Occipital lobe (tissue), 2 donors: ENCODE measurements around the gene NAMPT. TPM values are rescaled to one million over a fixed set of nuclear protein-coding genes. Genes with fewer than 3 reads are reported as not detected.

ENCODE experiments used
- DNase-seq: peaks from one replicate; lab custom pipeline; 2025; lab: John Stamatoyannopoulos, UW
- total RNA-seq: library from RNA; depleted of rRNA; stranded (reverse); fragments of >200 nt; gene quantifications from one replicate; pipeline ENCODE4 v1.2.3, GENCODE V29; 2014

Gene NAMPT
- total RNA-seq, 1 donor from 2014 or later: 83.3 TPM

DNA sequence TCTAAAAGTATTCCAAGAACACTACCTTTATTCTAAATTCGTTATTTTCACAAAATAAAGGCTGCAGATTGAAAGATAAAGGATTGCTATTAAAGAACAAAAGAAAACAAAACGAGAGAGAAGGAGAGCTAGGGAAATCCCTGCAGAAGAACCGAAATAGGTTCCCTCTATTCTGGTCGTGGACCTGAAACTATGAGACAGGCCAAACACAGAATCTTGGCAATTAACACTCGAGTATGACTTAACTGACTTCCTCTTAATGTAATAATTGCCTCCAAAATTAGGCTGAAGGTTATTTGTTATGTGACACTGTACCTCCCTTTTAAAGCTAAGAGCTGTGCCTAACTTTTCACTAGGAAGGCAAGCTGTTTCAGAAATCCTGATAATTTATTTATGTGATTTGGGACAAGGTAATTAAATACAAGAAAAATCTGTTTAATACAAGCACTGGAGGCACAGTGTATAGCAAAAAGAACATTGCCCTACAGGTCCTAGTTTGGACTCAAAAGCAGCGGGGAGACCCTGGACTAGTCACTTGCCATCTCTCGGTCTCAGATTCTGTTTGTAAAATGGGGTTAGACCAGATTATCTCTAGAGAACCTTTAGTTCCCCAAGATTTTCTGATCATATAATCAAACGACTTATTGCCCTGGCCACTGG is 11.6 kb downstream of the NAMPT start:
- DNase-seq: no peak

DNA sequence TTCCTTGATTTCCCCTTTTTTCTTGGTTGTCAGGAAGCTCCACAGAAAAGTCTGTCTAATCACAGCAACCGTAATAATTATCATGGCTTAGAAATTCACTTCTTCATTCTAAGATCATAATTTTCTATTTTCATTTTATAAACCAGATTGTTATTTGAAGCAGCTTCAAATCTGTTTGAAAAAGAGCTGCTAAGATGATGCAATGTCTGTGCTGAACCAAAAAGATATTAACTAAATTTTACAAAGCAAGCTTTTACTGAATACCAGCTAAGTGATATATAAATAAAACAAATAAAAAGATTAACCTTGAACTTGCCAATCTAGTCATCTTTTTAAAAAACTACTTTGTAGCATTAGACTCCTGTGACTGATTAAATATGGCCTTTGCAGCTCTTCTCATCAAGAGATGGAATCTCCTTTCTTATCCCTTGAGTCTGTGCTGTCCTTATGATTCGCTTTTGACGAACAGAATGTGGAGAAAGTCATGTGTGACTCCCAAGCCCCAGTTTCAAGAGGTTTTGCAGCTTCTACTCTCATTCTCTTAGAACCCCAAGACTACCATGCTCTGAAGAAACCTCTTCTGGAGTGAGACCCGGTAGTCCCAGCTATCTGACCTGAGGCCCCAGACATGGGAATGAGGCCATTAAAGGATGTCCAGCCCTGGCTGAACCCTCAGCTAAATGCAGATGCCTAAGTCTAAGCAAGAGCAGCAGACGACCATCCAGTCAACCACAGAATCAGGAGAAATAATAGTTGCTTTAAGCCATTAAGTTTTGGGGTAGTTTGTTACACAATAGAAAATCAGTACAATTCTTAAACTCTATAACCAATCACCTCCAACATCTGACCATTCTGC is 14.4 kb downstream of the NAMPT start:
- no peak for DNase-seq

DNA sequence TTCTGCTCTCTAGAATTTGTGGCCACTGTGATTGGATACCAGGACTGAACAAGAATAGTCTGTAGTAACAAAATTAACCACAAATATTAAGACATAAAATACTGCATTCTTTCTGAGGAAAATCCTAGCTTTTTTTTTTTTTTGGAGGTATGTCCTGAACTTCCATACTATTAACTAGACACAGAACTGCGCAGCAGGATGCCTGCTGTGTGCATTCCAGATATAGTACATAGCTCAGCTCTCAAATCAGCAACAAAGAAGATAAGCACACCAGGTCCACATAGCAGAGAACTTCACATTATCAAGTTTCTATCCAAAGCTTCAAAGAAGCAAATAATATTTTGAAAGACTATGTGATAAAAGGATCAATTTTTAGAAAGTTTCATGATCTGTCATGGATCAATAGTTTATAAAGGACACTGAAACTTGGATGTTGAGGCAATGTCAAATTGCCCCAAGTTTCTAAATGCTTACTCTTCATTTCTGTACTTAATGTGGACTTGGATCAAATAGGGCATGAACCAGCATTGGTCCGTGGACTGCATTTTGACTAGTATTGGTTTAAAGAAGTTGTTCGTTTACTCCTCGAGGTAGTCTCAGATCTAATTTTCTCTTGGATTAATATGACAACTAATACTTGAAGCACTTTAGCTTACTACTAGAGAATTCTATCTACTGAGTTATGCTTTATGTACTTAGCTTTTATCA is 15.4 kb downstream of the NAMPT start:
- no peak for DNase-seq

DNA sequence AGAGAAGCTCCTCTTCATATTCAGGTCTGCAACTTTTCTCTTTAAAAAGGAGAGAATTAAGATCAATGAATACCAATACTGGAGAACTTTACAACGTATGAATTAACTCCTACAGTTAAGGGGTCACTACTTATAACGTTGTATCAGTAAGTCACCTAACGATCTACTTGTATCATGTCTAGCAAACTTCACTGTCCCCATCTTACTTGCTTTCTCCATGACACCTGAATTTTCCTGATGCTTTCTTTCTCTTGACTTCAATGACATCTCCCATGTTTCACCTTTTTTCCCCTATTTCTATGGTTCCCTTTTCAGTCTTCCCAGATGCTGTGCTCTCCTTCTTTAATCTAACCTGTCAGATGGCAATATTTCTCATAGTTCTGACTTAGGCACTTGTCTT is 19.6 kb downstream of the NAMPT start:
- DNase-seq: no peak

DNA sequence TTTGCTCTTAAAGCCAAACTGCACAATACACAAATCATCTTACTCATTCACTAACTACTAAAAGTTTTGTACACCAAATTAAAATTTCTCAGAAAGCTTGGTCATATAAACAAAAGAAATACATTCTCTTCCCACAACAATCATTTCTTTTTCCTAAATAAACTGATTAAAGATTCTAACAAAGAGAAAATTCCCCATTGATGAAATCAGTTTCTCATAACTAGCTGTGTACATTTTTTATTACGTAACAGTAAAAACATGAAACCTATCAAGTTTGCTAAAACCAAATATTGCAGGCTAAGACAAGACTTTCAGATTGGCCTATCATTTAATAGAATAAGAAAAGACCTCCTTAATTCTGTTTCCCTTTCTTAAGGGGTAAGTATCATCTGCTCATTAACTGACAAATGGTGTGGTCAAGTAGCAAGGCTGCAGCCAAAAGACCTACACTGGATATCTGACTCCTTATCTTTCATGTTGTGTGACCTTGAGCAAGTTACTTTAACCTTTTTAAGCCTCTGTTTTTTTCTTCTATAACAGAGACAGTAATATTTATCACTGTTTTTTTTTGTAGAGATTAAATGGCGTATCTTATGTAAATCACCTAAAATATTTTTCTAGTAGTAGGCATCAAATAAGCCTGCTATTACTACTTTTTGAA is 22.4 kb downstream of the NAMPT start:
- no peak for DNase-seq

DNA sequence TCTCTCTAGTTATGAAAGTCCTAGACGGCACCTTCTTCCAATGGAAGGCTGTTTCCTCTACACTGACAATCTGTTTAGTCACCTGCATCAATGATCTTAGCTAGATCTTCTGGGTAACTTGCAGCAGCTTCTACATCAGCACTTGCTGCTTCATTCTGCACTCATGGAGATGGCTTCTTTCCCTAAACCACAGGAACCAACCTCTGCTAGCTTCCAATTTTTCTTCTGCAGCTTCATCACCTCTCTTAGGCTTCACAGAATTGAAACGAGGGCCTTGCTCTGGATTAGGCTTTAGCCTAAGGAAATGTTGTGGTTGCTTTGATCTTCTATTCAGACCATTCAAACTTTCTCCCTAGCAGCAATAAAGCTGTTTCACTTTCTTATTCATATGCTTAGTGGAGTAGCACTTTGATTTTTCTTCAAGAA is 24.6 kb downstream of the NAMPT start:
- DNase-seq: no peak

DNA sequence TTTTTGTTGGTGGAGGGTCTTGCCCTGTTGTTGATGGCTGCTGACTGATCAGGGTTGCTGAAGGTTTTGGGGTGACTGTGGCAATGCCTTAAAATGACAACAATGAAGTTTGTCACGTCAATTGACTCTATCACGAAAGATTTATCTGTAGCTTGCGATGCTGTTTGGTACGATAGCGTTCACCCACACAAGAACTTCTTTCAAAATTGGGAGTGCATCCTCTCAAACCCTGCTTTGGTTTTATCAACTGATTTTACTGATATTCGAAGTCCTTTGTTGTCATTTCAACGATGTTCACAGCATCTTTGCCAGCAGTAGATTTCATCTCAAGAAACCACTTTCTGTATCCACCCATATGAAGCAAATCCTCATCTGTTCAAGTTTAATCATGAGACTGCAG is 26.0 kb downstream of the NAMPT start:
- no peak for DNase-seq

DNA sequence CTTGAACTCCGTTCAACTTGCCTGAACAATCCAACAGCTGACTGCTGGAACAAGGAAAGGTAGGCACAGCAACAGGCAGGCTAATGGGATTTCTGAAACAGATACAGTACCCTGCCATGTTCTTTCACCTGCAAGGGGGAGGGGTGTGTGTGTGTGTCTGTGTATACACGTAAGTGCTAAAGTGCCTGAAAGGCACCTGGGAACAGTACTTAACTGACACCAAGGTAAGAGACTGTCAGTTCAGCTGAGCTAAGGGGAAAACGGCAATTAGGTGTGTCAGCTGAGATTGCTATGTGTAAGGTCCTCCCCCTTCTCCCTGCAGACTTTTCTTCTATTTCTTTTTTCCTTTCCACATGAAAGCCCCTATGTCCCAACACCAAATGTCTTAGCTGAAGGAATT is 27.0 kb downstream of the NAMPT start:
- no peak for DNase-seq

DNA sequence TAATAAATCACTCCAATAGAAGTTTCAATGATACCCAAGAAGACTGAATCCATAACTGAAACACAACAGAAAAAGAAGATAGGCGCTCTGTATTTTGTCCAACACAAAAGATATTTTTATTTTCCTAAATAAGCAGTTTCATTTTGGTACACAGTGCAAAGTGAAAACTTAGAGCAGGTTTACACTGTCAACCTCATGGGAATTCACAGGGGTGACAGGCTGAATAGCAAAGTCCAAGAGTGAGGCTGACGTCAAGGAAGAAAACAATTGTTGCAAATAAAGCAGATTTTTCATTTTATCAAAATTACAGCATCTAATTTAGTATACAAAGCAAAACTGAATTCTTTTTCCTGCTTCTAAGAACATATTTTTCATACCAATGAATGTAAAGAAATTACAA is 28.6 kb downstream of the NAMPT start:
- DNase-seq: no peak

DNA sequence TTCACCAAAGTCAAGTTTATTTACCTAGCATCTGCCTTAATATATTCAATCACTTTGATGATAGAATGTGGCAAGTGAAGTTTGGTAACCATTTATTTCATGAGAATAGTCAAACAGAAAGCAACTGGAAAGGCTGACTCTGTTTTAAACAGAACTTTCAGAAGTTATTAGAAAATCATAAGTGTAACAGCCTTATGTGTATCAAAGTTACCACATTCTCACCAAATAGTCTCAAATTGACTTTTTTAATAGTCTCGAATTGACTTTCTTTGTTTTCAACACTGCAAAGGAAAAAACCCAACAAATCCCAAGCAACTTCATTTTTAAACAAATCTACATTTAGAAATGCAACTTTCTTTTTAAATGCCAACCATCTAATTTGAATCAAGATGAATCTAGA is 29.5 kb downstream of the NAMPT start:
- no peak for DNase-seq

DNA sequence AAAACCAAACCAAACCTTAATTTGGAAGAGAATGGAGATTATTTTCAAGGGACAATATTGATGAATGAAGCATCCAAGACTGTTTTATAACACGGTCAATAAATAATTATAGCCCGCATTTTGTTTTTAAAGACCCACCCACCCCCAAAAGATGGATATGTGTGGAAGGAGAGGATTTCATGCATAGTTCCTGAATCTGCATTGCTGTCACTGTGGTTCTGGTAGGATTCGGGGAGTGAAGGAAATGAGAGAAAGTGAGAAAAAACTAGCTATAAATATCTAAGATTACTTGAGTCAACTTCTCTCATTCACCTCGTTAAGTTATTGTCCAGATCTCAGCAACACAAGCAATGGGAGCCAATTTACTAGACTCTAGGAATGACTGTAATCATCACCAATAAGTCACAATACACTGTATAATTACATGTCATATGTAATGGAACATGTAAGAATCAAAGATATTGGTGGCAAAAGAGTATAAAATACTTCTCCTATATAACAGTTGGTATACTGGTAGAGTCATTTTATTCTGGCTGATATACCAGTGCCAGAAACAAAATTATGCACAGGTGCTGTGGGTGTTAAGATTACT is 30.2 kb downstream of the NAMPT start:
- no peak for DNase-seq

DNA sequence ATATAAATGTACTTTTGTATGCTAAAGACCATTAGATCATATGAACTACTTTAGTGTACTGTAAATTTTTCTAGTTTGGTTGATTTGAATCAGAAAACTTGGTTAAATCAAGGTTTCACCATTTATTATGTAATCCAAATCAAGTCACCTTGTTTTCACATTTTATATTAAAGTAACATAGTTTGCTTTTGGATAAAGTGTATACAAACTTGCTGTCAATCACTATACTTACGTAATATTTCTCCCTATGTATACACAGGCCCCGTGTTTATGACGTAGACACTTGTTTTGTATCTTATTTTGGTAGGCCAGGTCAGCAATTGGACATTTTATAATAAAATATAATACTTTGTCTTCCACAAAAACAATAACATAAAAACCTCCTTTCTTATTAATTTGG is 32.2 kb downstream of the NAMPT start:
- no peak for DNase-seq

DNA sequence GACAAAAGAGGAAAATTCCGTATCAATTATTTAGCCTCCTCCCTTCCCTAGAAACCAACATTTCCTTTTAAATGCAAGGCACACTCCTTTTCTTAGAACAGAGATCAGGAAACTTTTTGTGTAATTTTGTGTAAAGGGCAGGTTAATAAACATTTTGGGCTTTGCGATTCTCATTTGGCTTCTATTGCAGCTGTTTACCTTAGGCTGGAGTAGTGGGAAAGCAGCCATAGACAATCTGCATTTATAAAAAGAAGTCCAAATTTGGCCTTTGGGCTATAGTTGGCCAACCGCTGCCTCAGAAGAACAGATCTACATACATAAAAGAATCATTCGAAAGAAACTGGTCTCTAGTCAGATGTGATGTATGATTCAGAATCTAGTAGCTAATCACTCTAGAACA is 35.3 kb downstream of the NAMPT start:
- no peak for DNase-seq

DNA sequence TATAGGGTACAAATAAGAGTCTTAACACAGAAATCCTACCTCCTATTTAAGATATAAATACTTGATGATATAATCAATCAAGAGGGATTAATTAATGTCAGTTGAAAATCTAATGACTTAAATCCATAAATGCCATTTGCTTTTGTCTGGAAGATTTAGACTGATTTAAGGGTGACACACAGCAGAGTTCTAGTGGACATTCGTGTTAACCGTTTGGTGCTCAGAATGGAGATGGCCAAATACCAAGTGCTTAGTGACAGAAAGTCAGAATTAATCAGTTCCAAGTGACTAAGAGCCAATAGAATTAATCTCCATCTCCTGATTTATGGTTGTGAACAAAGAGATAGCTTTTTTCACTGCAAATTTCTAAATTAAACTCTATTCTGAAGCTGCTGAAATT is 36.2 kb downstream of the NAMPT start:
- DNase-seq: no peak

DNA sequence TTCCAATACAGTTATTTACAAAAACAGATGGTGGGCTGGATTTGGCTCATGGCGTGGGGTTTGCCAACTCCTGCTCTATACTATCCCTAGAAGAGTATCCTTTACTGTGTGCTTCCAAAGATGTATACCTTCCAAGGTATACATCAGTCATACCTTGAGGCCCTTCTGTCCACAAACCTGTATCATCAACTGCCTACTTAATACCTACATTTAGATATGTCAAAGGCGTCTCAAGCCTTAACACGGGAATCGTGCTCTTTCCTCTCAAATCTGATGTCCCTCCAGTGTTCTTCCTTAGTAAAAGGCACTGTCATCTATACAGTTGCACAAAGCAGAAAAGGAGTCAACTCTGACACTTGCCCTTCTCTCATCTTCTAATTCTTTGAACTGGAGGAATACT is 36.9 kb downstream of the NAMPT start:
- DNase-seq: no peak

DNA sequence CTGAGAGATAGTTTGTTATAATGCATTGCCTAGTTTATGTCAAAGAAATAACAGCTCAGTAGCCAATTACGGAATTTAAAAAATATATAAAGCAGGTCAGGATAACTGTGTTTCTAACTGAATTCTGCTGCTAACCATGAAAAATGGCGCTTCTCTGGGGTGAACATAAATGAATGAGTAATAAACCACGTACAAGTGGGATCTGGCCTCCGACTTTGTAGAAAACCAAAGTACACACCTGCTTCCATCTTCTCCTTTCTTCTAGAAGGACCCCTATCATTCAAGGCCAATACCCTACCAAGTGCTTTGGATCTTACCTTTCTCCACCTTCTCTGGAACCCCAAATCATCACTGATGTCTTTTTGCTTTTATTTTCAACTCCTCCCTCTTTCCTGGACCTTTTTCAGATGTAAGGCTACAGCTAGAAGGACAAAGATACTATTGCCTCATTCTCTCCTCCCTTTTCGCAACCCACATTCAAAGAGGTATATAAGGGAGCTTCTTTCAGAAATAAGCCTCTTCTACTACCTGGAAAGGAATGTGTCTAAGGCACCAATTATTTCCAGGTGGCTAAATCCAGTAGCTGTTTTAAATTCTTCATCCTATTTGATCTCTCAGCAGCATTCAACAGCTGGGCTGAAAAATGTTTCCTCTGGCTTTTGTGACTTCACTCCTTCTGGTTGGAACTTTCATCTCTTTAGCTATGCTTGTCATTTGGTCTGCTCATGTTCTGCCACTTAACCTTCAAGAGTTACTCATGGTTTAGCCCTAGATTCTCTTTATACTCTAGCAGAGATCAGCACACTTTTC is 37.7 kb downstream of the NAMPT start:
- no peak for DNase-seq

DNA sequence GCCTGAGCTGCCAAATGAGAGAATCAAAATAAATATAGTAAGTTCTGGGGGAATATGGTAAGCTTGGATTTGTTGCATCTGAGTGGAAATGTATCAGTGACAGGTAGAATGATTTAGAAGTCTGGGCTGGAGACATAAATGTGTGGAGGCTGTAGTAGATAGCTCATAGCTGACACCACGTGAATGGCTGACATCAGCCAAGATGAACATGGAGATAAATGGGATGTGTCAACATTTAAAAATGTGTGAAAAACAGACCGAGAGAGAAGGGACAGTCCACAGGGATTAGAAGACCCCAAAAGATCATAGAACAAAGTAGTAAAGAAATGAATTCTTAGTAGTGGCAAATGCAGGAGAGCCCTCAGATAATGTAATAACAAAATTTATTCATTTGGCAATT is 40.9 kb downstream of the NAMPT start:
- DNase-seq: no peak

DNA sequence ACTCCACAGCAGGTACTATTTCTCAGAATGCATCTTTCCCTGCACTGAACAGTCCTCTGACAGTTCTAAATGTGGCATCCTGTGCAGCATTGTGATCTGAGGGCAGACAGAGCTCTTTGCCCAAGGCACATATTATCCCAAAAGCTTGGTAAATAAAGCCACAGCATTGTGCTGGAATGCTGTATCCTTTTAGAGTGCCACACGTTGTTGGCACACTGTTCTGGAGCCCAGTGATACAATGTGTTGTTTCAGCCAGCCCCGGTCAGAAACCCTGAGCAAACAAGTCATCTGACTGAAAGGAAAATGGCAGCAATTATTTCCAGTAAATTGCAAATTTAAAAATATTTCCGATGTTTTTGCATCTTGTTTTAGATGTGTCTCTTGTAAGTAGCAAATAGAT is 45.4 kb downstream of the NAMPT start:
- no peak for DNase-seq

DNA sequence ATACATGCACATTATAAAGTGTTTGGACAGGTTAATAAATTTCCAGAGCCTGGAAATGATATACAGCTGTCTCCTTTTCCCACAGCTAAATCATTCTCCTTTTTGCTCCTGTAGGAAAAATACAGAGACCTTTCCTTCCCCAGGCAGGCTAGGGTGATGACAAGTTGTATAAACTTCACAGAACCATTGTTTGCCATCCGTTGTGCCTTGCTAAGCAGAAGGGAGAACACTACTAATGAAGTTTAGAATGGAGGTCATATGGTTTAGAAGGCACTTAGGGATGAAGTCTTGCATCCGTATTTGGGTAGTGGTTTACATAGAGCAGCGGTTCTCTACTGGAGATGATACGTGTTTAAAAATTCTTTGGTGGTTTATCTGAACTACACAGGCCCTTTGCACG is 46.0 kb downstream of the NAMPT start:
- no peak for DNase-seq

DNA sequence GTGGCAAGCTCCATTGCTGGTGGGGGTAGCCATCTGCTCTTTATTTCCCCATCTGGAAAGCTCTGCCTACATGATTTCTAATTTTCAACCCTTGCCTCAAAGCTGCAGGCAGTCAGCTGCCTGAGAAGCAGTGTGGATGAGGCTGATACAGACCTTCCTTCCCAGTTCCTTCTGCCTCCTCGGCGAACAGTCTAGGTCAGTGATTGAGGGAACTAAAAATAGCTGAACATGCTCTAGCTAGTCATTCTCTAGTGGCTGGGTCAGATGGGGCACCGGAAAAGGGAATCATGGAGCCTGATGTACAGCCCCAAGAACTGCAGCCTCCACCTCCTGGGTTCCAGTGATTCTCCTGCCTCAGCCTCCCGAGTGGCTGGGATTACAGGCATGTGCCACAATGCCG is 48.7 kb downstream of the NAMPT start:
- no peak for DNase-seq

DNA sequence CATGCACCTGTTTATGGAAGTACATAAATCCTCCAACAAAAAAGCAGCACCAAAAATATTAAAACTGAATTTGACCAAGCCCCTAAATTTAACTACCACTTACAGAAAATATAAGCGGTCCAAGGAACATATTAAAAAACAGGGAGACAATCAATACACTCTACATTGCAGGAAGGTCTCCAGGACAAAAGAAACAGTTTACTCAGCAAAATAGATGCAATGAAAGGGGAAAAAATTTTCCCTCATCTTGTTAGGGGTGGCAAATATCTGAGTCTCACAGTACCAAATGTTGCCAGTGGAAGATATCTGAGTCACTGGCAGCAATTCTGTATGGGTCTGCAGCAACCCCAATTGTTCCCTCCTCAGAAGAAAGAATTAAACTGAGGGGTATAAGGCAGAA is 50.4 kb downstream of the NAMPT start:
- DNase-seq: no peak
